Upper lobe of right lung (tissue), 1 donor: ENCODE measurements around the gene PRRT1B. TPM values are rescaled to one million over a fixed set of nuclear protein-coding genes. Genes with fewer than 3 reads are reported as not detected.

Source experiments
- ATAC-seq: fragments of 200-7000 bp; cut with Tn5 transposase; one replicate; pipeline ENCODE4 v1.9.1; 2020; ENCODE audit warnings: mild to moderate bottlenecking, moderate library complexity
- DNase-seq: peaks from one replicate; pipeline ENCODE4 v3.0.0-alpha.2; 2020
- H3K27ac ChIP-seq: fragments of 200-600 bp; one replicate; pipeline ENCODE4 v1.8.0; 2022
- H3K27me3 ChIP-seq: fragments of 200-600 bp; one replicate; pipeline ENCODE4 v1.8.0; 2022; ENCODE audit warnings: mild to moderate bottlenecking
- H3K36me3 ChIP-seq: fragments of 200-600 bp; one replicate; pipeline ENCODE4 v1.8.0; 2022
- H3K4me1 ChIP-seq: fragments of 200-600 bp; one replicate; pipeline ENCODE4 v1.8.0; 2022
- H3K4me3 ChIP-seq: fragments of 200-600 bp; one replicate; pipeline ENCODE4 v1.8.0; 2022; ENCODE audit warnings: mild to moderate bottlenecking
- H3K9me3 ChIP-seq: fragments of 200-600 bp; one replicate; pipeline ENCODE4 v1.8.0; 2022
- CTCF ChIP-seq: fragments of 200-600 bp; IDR thresholded peaks from one replicate; pipeline ENCODE4 v1.8.0; 2022; ENCODE audit warnings: antibody characterized with exemption
- intact Hi-C: fragments of 100-400 bp; cut with DNase I; formaldehyde crosslinking; loops from one replicate; pipeline ENCODE4 v1.11.0; 2022
- total RNA-seq: library from RNA; stranded (reverse); fragmentation: NEBNext Ultra II Directional; extraction: Animal tissue kit (Norgen Biotek cat#: 25700); gene quantifications from one replicate; pipeline ENCODE4 v1.2.1, GENCODE V29; 2021
- donor health status: DM: no; HTN: yes; CAD: no; lungs with severe emphysema.

The PRRT1B gene
- total RNA-seq, 1 donor from 2014 or later, result 3.9 TPM

- no peak for DNase-seq
- no peak for ATAC-seq
- no peaks in the 10 kb centered on the region for H3K9me3 ChIP-seq
- H3K36me3 ChIP-seq, result peaks cover 94% of the 10 kb centered on the region
- TF ChIP-seq CTCF, result no peak
- no peaks in the 10 kb centered on the region for H3K27me3 ChIP-seq
- H3K4me1 ChIP-seq, result no peaks in the 10 kb centered on the region
- intact Hi-C loops, result no loop called here
- no peak overlapping the region for H3K27ac ChIP-seq
- no peak overlapping the region for H3K4me3 ChIP-seq
Measured at GRCh38 chr9:131523086-131523388, 22.3 kb upstream of the PRRT1B start.

GRCh38 chr9:131523451-131524435 is 21.6 kb upstream of the PRRT1B start:
- ATAC-seq, result no peak

GRCh38 chr9:131524665-131525315 is 20.5 kb upstream of the PRRT1B start:
- no peak for TF ChIP-seq CTCF

More at GRCh38 chr9:131523451-131524435, 21.6 kb upstream of the PRRT1B start:
- TF ChIP-seq CTCF, result no peak
- Histone ChIP-seq H3K9me3 (no peaks in the 10 kb centered on the region), H3K4me1 (no peaks in the 10 kb centered on the region), H3K27ac (no peak overlapping the region), H3K27me3 (no peaks in the 10 kb centered on the region), H3K4me3 (no peak overlapping the region), H3K36me3 (peaks cover 94% of the 10 kb centered on the region)
- intact Hi-C loops, result no loop called here
- no peak for DNase-seq

GRCh38 chr9:131525643-131526565 is 19.4 kb upstream of the PRRT1B start:
- Histone ChIP-seq H3K4me3 (no peak overlapping the region), H3K27ac (no peak overlapping the region), H3K27me3 (no peaks in the 10 kb centered on the region), H3K4me1 (peaks cover 9% of the 10 kb centered on the region), H3K9me3 (no peaks in the 10 kb centered on the region), H3K36me3 (peaks cover 80% of the 10 kb centered on the region)
- intact Hi-C loops, result no loop called here
- DNase-seq (no peak), ATAC-seq (no peak)
- TF ChIP-seq CTCF, result no peak

More at GRCh38 chr9:131524665-131525315, 20.5 kb upstream of the PRRT1B start:
- no peak for ATAC-seq
- Histone ChIP-seq H3K4me3 (no peak overlapping the region), H3K9me3 (no peaks in the 10 kb centered on the region), H3K4me1 (peaks cover 2% of the 10 kb centered on the region), H3K27ac (no peak overlapping the region), H3K27me3 (no peaks in the 10 kb centered on the region), H3K36me3 (peaks cover 91% of the 10 kb centered on the region)
- intact Hi-C loops, result no loop called here
- no peak for DNase-seq

- Histone ChIP-seq H3K4me3 (no peak overlapping the region), H3K27me3 (no peaks in the 10 kb centered on the region), H3K9me3 (no peaks in the 10 kb centered on the region), H3K4me1 (peaks cover 12% of the 10 kb centered on the region), H3K27ac (no peak overlapping the region), H3K36me3 (peaks cover 58% of the 10 kb centered on the region)
- ATAC-seq (no peak), DNase-seq (no peak)
- intact Hi-C loops, result no loop called here
- TF ChIP-seq CTCF, result no peak
Measured at GRCh38 chr9:131528186-131528585, 17.1 kb upstream of the PRRT1B start.
